GM19023 (cell line): ENCODE measurements around the gene GPR149.

Source experiments
- ATAC-seq: cut with Tn5 transposase; IDR thresholded peaks from one replicate; pipeline ENCODE4 v1.9.1; 2021; ENCODE audit warnings: mild to moderate bottlenecking, moderate library complexity; ENCODE audit not compliant: unreplicated experiment

GPR149 gene

GRCh38 chr3:154345422-154346122, 84.4 kb downstream of the GPR149 start:
- no peak for ATAC-seq

GRCh38 chr3:154338570-154338969, 91.4 kb downstream of the GPR149 start:
- no peak for ATAC-seq

- no peak for ATAC-seq
Measured at GRCh38 chr3:154338008-154338407, 92.0 kb downstream of the GPR149 start.

- ATAC-seq, result no peak
Measured at GRCh38 chr3:154334973-154335420, 95.0 kb downstream of the GPR149 start.

GRCh38 chr3:154327871-154328270, 102.1 kb downstream of the GPR149 start:
- no peak for ATAC-seq

GRCh38 chr3:154324919-154325318, 105.1 kb downstream of the GPR149 start:
- no peak for ATAC-seq

- peak; percentile 91 for ATAC-seq
Measured at GRCh38 chr3:154323891-154324738, 105.9 kb downstream of the GPR149 start, which contains the start of gene DHX36. Gene DHX36, minus strand, starts transcription at chr3:154324487. Its CDS starts 71 bp downstream, at chr3:154324416.

GRCh38 chr3:154316974-154317767, 112.8 kb downstream of the GPR149 start:
- ATAC-seq, result no peak

GRCh38 chr3:154314152-154314551, 115.8 kb downstream of the GPR149 start:
- ATAC-seq, result no peak

- ATAC-seq, result no peak
Measured at GRCh38 chr3:154310840-154311239, 119.2 kb downstream of the GPR149 start.

- no peak for ATAC-seq
Measured at GRCh38 chr3:154307363-154307762, 122.6 kb downstream of the GPR149 start.

- ATAC-seq, result no peak
Measured at GRCh38 chr3:154304936-154305335, 125.1 kb downstream of the GPR149 start.

GRCh38 chr3:154304116-154304786, 125.7 kb downstream of the GPR149 start:
- no peak for ATAC-seq

GRCh38 chr3:154301561-154301960, 128.4 kb downstream of the GPR149 start:
- no peak for ATAC-seq

- no peak for ATAC-seq
Measured at GRCh38 chr3:154294016-154294415, 136.0 kb downstream of the GPR149 start.

GRCh38 chr3:154290187-154290586, 139.8 kb downstream of the GPR149 start:
- ATAC-seq, result no peak
